ENCODE measurements around the gene DGKA.
"Not testable (repeated sequence)": the region's sequence is repeated elsewhere in the genome, so short reads cannot be mapped to it uniquely, and the experiment has no call there.

- TF ChIP-seq POLR2A (IDR thresholded peaks at IDR 0.05; ENCODE audit: insufficient read depth in 1 of 2, low read depth in 2 of 2, low read length in 2 of 2); RAD21 (CRISPR knock-in tag; IDR thresholded peaks at IDR 0.05); AHR (CRISPR knock-in tag; IDR thresholded peaks at IDR 0.05); TFE3 (CRISPR knock-in tag; IDR thresholded peaks at IDR 0.05); SIN3A (IDR thresholded peaks at IDR 0.05; ENCODE audit: borderline replicate concordance, low read depth, low read length); CTCF (CRISPR knock-in tag; IDR thresholded peaks at IDR 0.05): not testable (repeated sequence)
Measured at GRCh38 chr12:55919032-55919431, 11.9 kb upstream of the DGKA start.
